Thymus (tissue), 14 donors: ENCODE results near the gene FAM131B. TPM values are rescaled to one million over a fixed set of nuclear protein-coding genes. Genes with fewer than 3 reads are reported as not detected.

Experiments
- DNase-seq, 9 donors: peaks; one replicate each; pipeline ENCODE4 v3.0.0-alpha.2; 2013; ENCODE audit warnings: low spot score in 9 of 9, low read depth in 6 of 9, missing footprints in 1 of 9
- H3K27ac ChIP-seq, 2 donors: one replicate each; pipeline ENCODE4 v1.5.1; 2013; ENCODE audit warnings: control low read depth in 1 of 2, low read depth in 1 of 2, low read length in 1 of 2, mild to moderate bottlenecking in 1 of 2, moderate library complexity in 1 of 2
- H3K27me3 ChIP-seq, 2 donors: one replicate each; pipeline ENCODE4 v1.5.1; 2013; ENCODE audit warnings: low read length in 1 of 2; ENCODE audit not compliant: control insufficient read depth in 2 of 2, insufficient read depth in 1 of 2
- H3K36me3 ChIP-seq, 2 donors: one replicate each; pipeline ENCODE4 v1.5.1; 2013; ENCODE audit warnings: low read length in 1 of 2, mild to moderate bottlenecking in 1 of 2, moderate library complexity in 1 of 2; ENCODE audit not compliant: control insufficient read depth in 2 of 2, insufficient read depth in 2 of 2
- H3K4me1 ChIP-seq, 2 donors: one replicate each; pipeline ENCODE4 v1.5.1; 2013; ENCODE audit warnings: low read length in 2 of 2; ENCODE audit not compliant: control insufficient read depth in 2 of 2, insufficient read depth in 2 of 2
- H3K4me3 ChIP-seq, 2 donors: one replicate each; pipeline ENCODE4 v1.5.1; 2013; ENCODE audit warnings: low read length in 2 of 2, control low read depth in 1 of 2, mild to moderate bottlenecking in 1 of 2
- H3K9me3 ChIP-seq, 2 donors: one replicate each; pipeline ENCODE4 v1.5.1; 2013; ENCODE audit warnings: low read length in 1 of 2, mild to moderate bottlenecking in 1 of 2; ENCODE audit not compliant: control insufficient read depth in 2 of 2, insufficient read depth in 1 of 2
- WGBS: extraction: QIAGEN DNeasy Blood & Tissue Kit; methylation state at CpG from one replicate; pipeline ENCODE4 v1.1.7; 2013; 5-methylcytosine and 5-hydroxymethylcytosine counted together
- long read RNA-seq, 10 donors: transcript quantifications; one replicate each; lab custom pipeline, GENCODE V29; 2026
- polyA plus RNA-seq: library from polyadenylated mRNA; stranded (reverse); fragments of 200-250 nt; gene quantifications from one replicate; pipeline ENCODE4 v1.2.3, GENCODE V29; 2013
- total RNA-seq: library from RNA; stranded (reverse); fragments of 120-200 nt; gene quantifications from one replicate; pipeline ENCODE4 v1.2.4, GENCODE V29; 2013
- donor health status: healthy.

The FAM131B gene
- total RNA-seq (0.47 TPM), polyA plus RNA-seq (0.68 TPM)
- long read RNA-seq, donor 1 = 0 reads
- long read RNA-seq, donor 2 = 0 reads
- long read RNA-seq, donor 3 = 0 reads
- long read RNA-seq, donor 4 = 0 reads
- long read RNA-seq, donor 5 = 0 reads
- long read RNA-seq, donor 6, partial matches to known transcripts = 179 of 266 reads
- long read RNA-seq, donor 6, other reads (novel, unspliced or antisense) = 87 of 266 reads
- long read RNA-seq, donor 7 = 0 reads
- long read RNA-seq, donor 8 = 0 reads
- long read RNA-seq, donor 9 = 0 reads
- long read RNA-seq, donor 10 = 0 reads

DNA sequence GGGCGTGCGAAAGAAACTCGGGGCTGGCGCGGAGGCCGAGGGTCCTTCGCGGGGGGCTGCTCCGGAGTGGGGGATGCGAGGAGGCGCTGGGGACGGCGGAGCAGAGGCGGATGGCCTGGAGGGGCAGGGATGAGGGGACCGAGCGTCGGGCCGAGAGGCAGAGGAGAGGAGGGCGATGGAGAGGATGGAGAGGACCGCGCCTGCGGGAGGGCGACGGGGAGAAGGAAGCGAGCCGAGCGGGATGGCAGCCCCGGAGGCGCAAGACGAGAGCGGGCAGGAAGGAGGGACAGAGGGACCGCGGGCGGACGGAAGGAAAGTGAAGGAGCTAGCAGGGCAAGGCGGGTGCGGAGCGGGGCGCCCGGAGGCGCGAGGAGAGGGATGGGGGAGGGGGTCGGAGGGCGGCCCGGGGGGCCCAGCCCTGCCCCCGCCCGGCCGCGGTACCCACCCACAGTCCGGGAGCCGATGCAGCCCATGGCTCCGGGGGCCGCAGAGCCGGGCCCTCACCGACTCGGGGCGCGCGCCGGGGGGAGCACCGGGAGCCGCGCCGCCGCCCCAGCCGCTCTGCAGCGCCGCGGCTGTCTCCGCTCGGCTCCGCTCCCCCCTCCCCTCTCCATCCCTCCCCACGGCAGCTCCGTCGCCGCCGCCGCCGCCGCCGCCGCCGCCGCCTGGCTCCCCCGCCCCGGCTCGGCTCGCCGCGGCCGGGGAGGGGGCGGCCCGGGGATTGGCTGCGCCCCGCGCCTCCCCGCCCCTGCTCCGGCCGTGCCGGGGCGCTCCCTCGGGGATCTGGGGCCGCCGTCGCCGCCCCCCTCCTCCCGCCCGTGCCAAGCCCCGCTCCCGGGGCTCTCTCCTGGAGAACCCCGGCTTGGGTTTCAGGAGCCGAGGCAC is at the start of gene FAM131B:
Gene FAM131B, minus strand, starts transcription at position 583 of the 885 bp plus-strand sequence. Its CDS starts 110 bp downstream, at position 473.
- no peak for DNase-seq
- H3K27ac ChIP-seq = peak within 1 kb of the TSS in 1 of 2 donors; percentile 11
- H3K9me3 ChIP-seq = no peaks in the 10 kb centered on the region
- H3K27me3 ChIP-seq = peaks cover 52 to 78% of the 10 kb centered on the region in 2 donors
- H3K4me3 ChIP-seq = peak within 1 kb of the TSS; percentile 36 to 54
- 1% methylated on average over 111 of the region's 112 CpGs for WGBS
- H3K36me3 ChIP-seq = no peaks in the 10 kb centered on the region
- H3K4me1 ChIP-seq = peaks cover 3 to 10% of the 10 kb centered on the region in 2 donors

DNA sequence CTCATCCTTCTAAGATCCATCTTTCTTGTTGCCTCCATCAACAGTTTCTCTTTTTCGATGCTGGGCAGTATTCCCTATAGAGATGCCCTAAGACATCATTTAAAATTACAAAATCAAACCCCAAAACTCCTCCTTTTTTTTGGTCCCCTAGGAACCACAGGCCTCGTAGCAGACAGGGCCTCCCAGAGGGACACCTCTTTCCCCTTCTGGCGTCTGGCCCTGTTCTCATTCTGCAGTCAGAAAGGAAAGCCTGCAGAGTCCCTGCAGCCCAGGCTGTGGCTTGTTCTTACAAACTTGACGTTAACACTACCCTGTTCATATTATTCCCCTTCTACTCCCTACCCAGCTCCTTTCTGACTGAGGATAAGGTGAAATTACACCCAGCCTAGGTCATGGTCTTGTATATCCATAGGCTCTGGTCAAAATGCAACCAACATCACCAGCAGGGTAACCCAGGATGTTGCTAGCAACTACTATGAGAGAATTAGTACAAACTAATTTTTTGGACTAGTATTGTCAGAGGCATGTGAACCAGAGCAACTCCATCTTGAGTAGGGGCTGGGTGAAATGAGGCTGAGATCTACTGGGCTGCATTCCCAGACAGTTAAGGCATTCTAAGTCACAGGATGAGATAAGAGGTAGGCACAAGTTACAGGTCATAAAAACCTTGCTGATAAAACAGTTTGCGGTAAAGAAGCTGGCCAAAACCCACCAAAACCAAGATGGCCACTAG is 49.6 kb upstream of the FAM131B start:
- Histone ChIP-seq H3K27me3 (no peaks in the 10 kb centered on the region), H3K9me3 (no peaks in the 10 kb centered on the region), H3K4me3 (no peak overlapping the region), H3K27ac (no peak overlapping the region), H3K36me3 (no peaks in the 10 kb centered on the region), H3K4me1 (peaks cover 20 to 30% of the 10 kb centered on the region in 2 donors)
- no peak for DNase-seq
- WGBS = 77% methylated on average over 5 of the region's 5 CpGs

DNA sequence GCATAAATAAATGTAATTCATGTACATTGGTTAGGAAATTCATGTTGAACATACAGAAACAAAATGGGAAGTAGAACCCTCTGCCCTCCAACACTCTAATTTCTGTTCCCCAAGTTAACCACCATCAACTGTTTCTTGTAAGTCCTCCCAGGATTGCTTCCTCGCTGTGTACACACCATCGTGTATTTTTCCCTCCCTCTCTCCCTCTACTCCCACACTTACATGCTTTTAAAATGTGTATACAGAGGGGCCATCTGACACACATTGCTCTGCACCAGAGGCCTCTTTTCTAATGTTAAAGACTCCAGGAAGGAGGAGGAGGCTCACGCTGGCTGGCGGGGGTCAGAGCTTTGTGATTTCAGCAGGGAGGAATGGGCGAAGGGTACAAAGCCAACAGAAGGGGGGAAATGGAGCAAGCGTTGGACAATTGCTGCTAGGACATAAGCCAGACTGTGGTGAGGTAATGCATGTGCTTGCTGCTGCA is 48.0 kb upstream of the FAM131B start:
- 73% methylated on average over 6 of the region's 6 CpGs for WGBS
- Histone ChIP-seq H3K4me1 (peaks cover 20 to 46% of the 10 kb centered on the region in 2 donors), H3K27ac (peak overlapping the region in 1 of 2 donors; percentile 39), H3K27me3 (no peaks in the 10 kb centered on the region), H3K36me3 (no peaks in the 10 kb centered on the region), H3K9me3 (no peaks in the 10 kb centered on the region), H3K4me3 (no peak overlapping the region)
- DNase-seq = no peak

DNA sequence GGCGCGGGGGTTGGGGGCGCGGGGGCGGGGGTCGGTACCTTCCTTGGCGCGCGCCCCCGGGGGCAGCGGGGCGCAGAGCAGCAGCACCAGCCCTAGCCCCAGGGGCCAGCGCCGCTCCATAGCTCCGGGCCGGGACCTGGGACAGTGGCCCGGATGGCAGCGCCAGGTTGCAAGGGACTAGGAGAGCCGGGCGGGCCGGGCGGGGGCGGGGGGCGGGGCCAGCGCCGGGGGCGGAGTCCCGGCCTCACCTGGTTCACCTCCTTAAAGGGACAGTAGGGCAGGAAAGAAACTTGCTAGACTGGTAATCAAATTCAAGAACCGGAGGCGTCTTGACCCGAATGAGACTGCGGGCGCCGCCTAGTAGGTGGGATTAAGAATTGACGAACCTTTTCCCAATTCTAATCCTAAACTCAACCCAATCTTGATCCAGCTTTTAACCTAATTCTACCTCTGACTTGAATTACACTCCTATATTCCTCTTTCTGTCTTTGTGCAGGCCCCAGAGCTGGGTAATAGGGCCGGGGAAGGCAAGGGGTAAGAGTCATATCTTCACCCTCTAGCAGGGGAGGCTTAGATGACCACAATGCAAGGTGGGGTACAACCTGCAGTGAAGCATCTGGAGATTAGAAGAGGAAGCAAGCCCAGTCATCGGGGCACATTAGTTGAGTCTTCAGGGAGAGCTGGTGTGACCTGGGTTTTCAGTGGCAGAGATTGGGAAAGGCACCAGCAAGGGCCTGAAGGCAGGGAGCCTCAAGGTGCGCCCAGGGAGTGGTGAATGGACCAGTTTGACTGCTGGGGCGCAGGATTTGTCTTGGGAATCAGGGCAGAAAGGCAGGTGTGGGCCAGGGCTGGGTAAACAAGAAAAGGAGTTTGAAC is 46.4 kb upstream of the FAM131B start, which contains the start of gene EPHA1:
Gene EPHA1, minus strand, starts transcription at position 171 of the 876 bp plus-strand sequence. Its CDS starts 51 bp downstream, at position 120.
- H3K4me3 ChIP-seq = peak within 1 kb of the TSS; percentile 45 to 60
- WGBS = 6% methylated on average over 39 of the region's 39 CpGs
- H3K9me3 ChIP-seq = no peaks in the 10 kb centered on the region
- H3K36me3 ChIP-seq = no peaks in the 10 kb centered on the region
- DNase-seq = peak in 6 of 9 donors; percentile 25 to 72 (median 45)
- H3K27me3 ChIP-seq = no peaks in the 10 kb centered on the region
- peak within 1 kb of the TSS; percentile 15 to 32 for H3K27ac ChIP-seq
- peaks cover 20 to 53% of the 10 kb centered on the region in 2 donors for H3K4me1 ChIP-seq

DNA sequence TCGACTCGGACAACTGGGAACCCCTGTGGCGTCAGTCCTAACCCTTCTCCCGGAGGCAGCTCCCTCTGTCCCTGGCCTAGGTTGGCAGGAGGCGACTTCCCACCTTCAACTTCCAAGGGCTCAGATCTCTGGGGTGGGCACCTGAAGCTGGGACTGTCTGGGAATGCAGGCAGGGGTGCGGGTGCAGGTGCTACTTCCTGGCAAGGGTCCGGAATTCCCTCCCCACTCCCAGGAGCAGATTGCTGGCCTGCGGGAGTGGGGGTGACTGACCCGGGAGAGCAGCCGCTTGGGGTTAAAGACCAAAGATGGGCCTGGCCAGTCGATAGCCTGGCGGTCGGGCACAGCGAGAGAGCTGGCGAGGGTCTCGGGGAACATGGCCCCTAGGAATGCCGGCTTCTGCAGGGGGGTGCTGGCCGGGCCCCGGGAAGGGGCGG is 45.8 kb upstream of the FAM131B start:
- WGBS = 7% methylated on average over 20 of the region's 20 CpGs
- no peaks in the 10 kb centered on the region for H3K9me3 ChIP-seq
- peaks cover 20 to 53% of the 10 kb centered on the region in 2 donors for H3K4me1 ChIP-seq
- peak in 2 of 9 donors; percentile 19 to 22 for DNase-seq
- peak overlapping the region; percentile 45 to 60 for H3K4me3 ChIP-seq
- H3K27me3 ChIP-seq = no peaks in the 10 kb centered on the region
- H3K36me3 ChIP-seq = no peaks in the 10 kb centered on the region
- peak overlapping the region in 1 of 2 donors; percentile 15 for H3K27ac ChIP-seq

DNA sequence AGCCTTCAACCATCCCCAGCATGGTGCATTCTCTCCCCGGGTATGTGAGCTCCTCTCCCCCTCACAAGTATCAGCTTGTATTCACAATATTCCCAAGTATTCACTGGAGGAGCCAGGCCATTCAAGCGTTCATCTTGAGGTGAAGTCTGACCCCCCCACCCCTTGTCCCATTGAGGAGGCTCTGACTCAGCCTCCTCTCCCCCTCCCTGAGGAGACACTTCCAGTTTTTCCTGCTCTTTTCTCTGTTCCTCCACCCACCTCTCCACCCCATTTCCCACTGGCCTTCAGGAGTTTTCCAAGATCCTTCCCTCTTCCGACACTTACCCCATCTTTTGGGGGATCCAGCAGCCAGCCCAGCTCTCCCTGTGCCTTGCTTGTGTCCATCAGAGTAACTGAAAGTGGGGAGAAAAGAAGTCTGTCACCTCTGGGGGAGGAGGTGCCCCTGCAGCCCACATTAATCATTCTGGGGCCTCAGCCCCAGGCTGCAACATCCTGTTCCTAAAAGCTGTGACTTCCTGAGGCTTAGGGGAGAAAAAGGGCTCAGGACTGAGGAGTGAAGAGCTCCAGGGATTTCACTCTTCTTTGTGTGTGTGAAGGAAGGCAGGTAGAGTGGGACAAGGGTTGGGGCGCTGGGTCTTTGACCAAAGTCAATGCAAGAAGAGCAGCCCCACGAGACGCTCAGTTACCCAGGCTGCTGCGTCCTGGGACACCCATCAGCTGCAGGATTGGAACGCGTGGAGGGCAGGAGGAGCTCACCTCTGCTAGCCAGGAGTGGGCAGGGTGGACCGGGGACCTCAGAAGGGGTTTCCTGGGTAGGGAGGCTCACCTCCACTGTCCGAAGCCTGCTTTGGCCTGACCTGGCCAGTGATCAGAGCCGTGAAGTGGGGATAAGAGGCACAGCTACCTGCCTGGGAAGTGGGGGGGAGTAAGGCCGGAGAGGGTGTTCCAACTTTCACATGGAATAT is 45.1 kb upstream of the FAM131B start:
- WGBS = 24% methylated on average over 13 of the region's 13 CpGs
- Histone ChIP-seq H3K9me3 (no peaks in the 10 kb centered on the region), H3K27ac (peak overlapping the region; percentile 15 to 32), H3K36me3 (no peaks in the 10 kb centered on the region), H3K27me3 (no peaks in the 10 kb centered on the region), H3K4me3 (peak overlapping the region; percentile 45 to 60), H3K4me1 (peaks cover 20 to 53% of the 10 kb centered on the region in 2 donors)
- DNase-seq = peak in 7 of 9 donors; percentile 44 to 86 (median 58)

DNA sequence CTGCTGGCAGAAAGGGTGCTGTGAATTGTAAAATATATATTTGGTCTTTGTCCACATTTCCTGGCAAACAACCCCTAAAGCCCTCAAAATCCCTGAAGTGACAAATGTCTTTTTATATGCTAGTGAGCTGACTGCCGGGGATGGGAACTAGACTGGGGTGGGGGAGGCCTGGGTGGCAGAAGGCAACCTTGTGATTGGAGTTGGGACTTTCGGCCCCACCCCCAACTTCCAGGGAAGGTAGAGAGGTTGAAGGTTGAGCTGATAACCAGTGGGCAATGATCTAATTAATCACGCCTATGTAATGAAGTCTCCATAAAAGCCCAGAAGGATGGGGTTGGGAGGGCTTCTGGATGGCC is 43.5 kb upstream of the FAM131B start:
- Histone ChIP-seq H3K27ac (no peak overlapping the region), H3K36me3 (peaks cover 0 to 7% of the 10 kb centered on the region in 2 donors), H3K9me3 (no peaks in the 10 kb centered on the region), H3K4me3 (no peak overlapping the region), H3K27me3 (no peaks in the 10 kb centered on the region), H3K4me1 (peaks cover 20 to 53% of the 10 kb centered on the region in 2 donors)
- no peak for DNase-seq
- WGBS = 93% methylated on average over 3 of the region's 3 CpGs
